Measurements from ENCODE around the gene NEO1.

NEO1 gene

GRCh38 chr15:73120269-73120668 lies 68.0 kb downstream of the NEO1 start:
- H3K27ac ChIP-seq = no peak overlapping the region
- TF ChIP-seq ZFX (IDR thresholded peaks at IDR 0.05; ENCODE audit: borderline replicate concordance) (no peak), CTCF (IDR thresholded peaks at IDR 0.05) (no peak)

GRCh38 chr15:73125219-73125618 lies 73.0 kb downstream of the NEO1 start:
- no peak for TF ChIP-seq CTCF (IDR thresholded peaks at IDR 0.05)
- no peak for TF ChIP-seq ZFX (IDR thresholded peaks at IDR 0.05; ENCODE audit: borderline replicate concordance)
- no peak overlapping the region for H3K27ac ChIP-seq

- no peak overlapping the region for H3K27ac ChIP-seq
- TF ChIP-seq ZFX (IDR thresholded peaks at IDR 0.05; ENCODE audit: borderline replicate concordance) (no peak), CTCF (IDR thresholded peaks at IDR 0.05) (peak; percentile 93)
These were observed 75.2 kb downstream of the NEO1 start for GRCh38 chr15:73127302-73127936.

GRCh38 chr15:73130830-73131229 lies 78.6 kb downstream of the NEO1 start:
- no peak for TF ChIP-seq CTCF (IDR thresholded peaks at IDR 0.05)
- TF ChIP-seq ZFX (IDR thresholded peaks at IDR 0.05; ENCODE audit: borderline replicate concordance) = no peak
- H3K27ac ChIP-seq = no peak overlapping the region

- no peak for TF ChIP-seq CTCF (IDR thresholded peaks at IDR 0.05)
- TF ChIP-seq ZFX (IDR thresholded peaks at IDR 0.05; ENCODE audit: borderline replicate concordance) = no peak
- no peak overlapping the region for H3K27ac ChIP-seq
These were observed 81.9 kb downstream of the NEO1 start for GRCh38 chr15:73134196-73134595.

- no peak overlapping the region for H3K27ac ChIP-seq
- no peak for TF ChIP-seq CTCF (IDR thresholded peaks at IDR 0.05)
- TF ChIP-seq ZFX (IDR thresholded peaks at IDR 0.05; ENCODE audit: borderline replicate concordance) = no peak
These were observed 86.9 kb downstream of the NEO1 start for GRCh38 chr15:73139041-73139743.
